Stomach (tissue), 4 donors: Measurements from ENCODE around the gene CCDC192.

Source experiments
- EP300 ChIP-seq: sonication (generic); formaldehyde crosslinking; IDR thresholded peaks from one replicate; pipeline ENCODE4 v1.6.1; 2017; ENCODE audit warnings: antibody characterized with exemption
- POLR2A ChIP-seq, 4 donors: fragments of 450-650 bp; IDR thresholded peaks; one replicate each; pipeline ENCODE4 v1.6.1; 2016; ENCODE audit warnings: antibody characterized with exemption in 4 of 4, control low read depth in 2 of 4, mild to moderate bottlenecking in 1 of 4, moderate library complexity in 1 of 4
- POLR2AphosphoS5 ChIP-seq, 3 donors: sonication (generic); formaldehyde crosslinking; IDR thresholded peaks; one replicate each; pipeline ENCODE4 v1.6.1; 2016; ENCODE audit warnings: antibody characterized with exemption in 3 of 3
- TF ChIP-seq, protein P1 (sequence below), 7 experiments: fragments of 450-650 bp in 4 of 7; fragments of 200-600 bp in 3 of 7; sonication (generic) in 3 of 7; IDR thresholded peaks; one replicate each; pipeline ENCODE4 v1.5.1; 2016 to 2019; ENCODE audit warnings: antibody characterized with exemption in 7 of 7, control low read depth in 2 of 7, mild to moderate bottlenecking in 1 of 7

DNA sequence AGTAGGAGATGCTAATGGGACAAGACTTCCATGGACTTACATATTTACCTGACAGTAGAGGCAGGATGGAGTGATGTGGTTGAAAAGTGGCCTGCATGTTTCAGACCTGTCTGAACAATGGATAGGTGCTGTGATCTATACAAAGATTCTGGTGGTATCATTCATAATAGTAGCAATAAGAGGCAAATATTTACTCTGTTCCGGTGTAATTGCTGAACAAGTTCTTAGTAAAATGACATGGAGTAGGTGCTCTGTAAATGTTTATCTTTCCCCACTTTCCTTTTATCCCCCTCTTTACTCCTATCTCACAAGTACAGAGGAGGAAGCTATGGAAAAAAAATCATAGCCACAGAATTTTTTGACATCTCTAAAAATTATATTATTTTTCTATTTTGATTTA, 221.4 kb downstream of the CCDC192 start:
- TF ChIP-seq, protein P1, sequence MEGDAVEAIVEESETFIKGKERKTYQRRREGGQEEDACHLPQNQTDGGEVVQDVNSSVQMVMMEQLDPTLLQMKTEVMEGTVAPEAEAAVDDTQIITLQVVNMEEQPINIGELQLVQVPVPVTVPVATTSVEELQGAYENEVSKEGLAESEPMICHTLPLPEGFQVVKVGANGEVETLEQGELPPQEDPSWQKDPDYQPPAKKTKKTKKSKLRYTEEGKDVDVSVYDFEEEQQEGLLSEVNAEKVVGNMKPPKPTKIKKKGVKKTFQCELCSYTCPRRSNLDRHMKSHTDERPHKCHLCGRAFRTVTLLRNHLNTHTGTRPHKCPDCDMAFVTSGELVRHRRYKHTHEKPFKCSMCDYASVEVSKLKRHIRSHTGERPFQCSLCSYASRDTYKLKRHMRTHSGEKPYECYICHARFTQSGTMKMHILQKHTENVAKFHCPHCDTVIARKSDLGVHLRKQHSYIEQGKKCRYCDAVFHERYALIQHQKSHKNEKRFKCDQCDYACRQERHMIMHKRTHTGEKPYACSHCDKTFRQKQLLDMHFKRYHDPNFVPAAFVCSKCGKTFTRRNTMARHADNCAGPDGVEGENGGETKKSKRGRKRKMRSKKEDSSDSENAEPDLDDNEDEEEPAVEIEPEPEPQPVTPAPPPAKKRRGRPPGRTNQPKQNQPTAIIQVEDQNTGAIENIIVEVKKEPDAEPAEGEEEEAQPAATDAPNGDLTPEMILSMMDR (IDR thresholded peaks at IDR 0.05): no peak
- TF ChIP-seq EP300 (no peak), POLR2A (IDR thresholded peaks at IDR 0.05) (no peak), POLR2AphosphoS5 (IDR thresholded peaks at IDR 0.05) (no peak)
